Activated CD4-positive, alpha-beta T cell treated with anti-CD3 and anti-CD28 coated beads, Interleukin-2, amount 10 ng/mL, durations not matched to agents 24 days and 14 days (primary cell): ENCODE measurements around the gene CSAD. TPM values are rescaled to one million over a fixed set of nuclear protein-coding genes. Genes with fewer than 3 reads are reported as not detected.

Experiments
- DNase-seq: peaks from one replicate; pipeline ENCODE4 v3.0.0; 2022
- H3K27ac Mint-ChIP-seq: one replicate; pipeline ENCODE4 v1.8.0; 2022; ENCODE audit warnings: mild to moderate bottlenecking, mixed read lengths
- H3K27me3 Mint-ChIP-seq: one replicate; pipeline ENCODE4 v1.8.0; 2022; ENCODE audit warnings: mixed read lengths
- H3K36me3 Mint-ChIP-seq: one replicate; pipeline ENCODE4 v1.8.0; 2022; ENCODE audit warnings: low read depth, mild to moderate bottlenecking, mixed read lengths
- H3K4me1 Mint-ChIP-seq: one replicate; pipeline ENCODE4 v1.8.0; 2021; ENCODE audit warnings: mixed read lengths
- H3K4me3 Mint-ChIP-seq: one replicate; pipeline ENCODE4 v1.8.0; 2022; ENCODE audit warnings: mild to moderate bottlenecking, moderate library complexity, mixed read lengths
- H3K9me3 Mint-ChIP-seq: one replicate; pipeline ENCODE4 v1.8.0; 2021; ENCODE audit warnings: mixed read lengths
- intact Hi-C: fragments of 100-400 bp; cut with micrococcal nuclease; formaldehyde crosslinking; loops from one replicate; pipeline ENCODE4 v1.15.1; 2023
- total RNA-seq: library from RNA; stranded (reverse); gene quantifications from 2 replicates; pipeline ENCODE4 v1.2.3, GENCODE V29; 2022

Gene CSAD
- total RNA-seq, 1 donor from 2014 or later, result 25.6 TPM

DNA sequence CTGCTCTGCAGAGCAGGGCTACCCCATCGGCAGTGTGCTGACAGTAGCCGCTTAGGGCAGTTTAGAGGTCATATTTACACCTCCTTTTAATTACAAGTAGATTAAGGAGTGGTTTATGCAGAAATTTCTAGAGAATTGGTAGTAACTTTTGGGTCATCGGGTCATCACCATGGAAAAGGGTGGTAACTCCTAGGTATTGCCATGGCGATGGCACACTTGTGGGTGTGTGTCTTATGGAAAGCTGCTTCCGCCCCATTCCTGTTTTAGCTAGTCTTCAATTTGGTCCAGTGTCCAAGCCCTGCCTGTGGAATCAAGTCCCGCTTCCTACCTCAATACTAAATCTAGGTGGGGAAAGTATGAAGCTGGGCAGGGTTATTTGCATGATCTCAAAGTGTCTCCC is 29.7 kb downstream of the CSAD start:
- Mint-ChIP-seq H3K9me3 (no peaks in the 10 kb centered on the region), H3K27me3 (peaks cover 4% of the 10 kb centered on the region), H3K4me1 (no peaks in the 10 kb centered on the region), H3K27ac (no peak overlapping the region), H3K4me3 (no peak overlapping the region), H3K36me3 (no peaks in the 10 kb centered on the region)
- DNase-seq, result no peak
- intact Hi-C loops, result no loop called here

DNA sequence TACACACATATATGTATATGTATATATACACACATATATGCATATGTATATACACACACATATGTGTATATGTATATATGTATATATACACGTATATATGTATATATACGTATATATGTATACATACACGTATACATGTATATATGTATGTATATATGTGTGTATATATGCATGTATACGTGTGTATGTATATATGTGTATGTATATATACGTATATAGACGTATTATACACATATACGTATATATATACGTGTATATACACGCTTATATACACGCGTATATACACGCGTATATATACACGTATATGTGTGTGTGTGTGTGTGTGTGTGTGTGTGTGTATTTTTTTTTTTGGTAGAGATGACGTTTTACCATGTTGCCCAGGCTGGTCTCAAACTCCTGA is 33.1 kb downstream of the CSAD start:
- DNase-seq, result no peak
- no peaks in the 10 kb centered on the region for H3K4me1 Mint-ChIP-seq
- no peak overlapping the region for H3K27ac Mint-ChIP-seq
- H3K9me3 Mint-ChIP-seq, result no peaks in the 10 kb centered on the region
- H3K27me3 Mint-ChIP-seq, result peaks cover 9% of the 10 kb centered on the region
- intact Hi-C loops, result no loop called here
- no peaks in the 10 kb centered on the region for H3K36me3 Mint-ChIP-seq
- H3K4me3 Mint-ChIP-seq, result no peak overlapping the region

DNA sequence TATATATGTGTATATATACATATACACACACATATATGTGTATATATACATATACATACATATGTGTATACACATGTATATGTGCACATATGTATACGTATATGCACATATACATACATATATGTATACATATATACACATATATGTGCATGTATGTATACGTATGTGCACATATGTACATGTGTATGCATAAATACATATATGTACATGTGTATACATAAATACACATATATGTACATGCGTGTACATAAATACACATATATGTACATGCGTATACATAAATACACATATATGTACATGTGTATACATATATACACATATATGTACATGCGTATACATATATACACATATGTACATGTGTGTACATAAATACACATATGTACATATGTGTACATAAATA is 33.5 kb downstream of the CSAD start:
- no peaks in the 10 kb centered on the region for H3K9me3 Mint-ChIP-seq
- no peak overlapping the region for H3K4me3 Mint-ChIP-seq
- intact Hi-C loops, result no loop called here
- no peaks in the 10 kb centered on the region for H3K4me1 Mint-ChIP-seq
- no peaks in the 10 kb centered on the region for H3K36me3 Mint-ChIP-seq
- no peak overlapping the region for H3K27ac Mint-ChIP-seq
- peaks cover 9% of the 10 kb centered on the region for H3K27me3 Mint-ChIP-seq
- DNase-seq, result no peak

DNA sequence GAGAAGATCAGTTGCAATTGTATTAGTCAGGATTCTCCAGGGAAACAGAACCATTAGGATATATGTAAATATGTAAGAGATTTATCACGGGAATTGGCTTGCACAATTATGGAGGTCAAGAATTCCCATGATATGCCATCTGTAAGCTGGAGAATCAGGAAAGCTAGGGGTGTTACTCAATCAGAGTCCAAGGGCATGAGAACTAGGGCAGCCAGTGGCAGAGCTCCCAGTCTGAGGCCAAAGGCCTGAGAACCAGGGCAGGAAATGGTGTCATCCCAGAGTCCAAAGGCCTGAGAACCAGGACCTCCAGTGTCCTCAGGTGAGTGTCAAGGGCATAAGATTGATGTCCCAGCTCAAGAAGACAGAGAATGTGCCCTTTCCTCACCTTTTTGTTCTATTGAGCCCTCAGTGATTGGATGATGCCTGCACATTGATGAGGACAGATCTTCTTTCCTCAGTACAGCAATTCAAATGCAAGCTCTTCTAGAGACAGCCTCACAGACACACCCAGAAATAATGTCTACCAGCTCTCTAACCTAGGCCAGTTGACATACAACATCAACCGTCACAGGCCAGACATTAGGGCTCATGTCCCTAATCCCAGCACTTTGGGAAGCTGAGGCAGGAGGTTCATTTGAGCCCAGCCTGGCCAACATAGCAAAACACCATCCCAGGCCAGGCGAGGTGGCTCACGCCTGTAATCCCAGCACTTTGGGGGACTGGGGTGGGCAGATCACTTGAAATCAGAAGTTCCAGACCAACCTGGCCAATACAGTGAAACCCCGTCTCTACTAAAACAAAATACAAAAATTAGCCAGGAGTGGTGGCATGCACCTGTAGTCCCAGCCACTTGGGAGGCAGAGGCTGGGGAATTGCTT is 35.1 kb downstream of the CSAD start:
- Mint-ChIP-seq H3K36me3 (no peaks in the 10 kb centered on the region), H3K4me1 (no peaks in the 10 kb centered on the region), H3K27ac (no peak overlapping the region), H3K4me3 (no peak overlapping the region), H3K27me3 (peaks cover 6% of the 10 kb centered on the region), H3K9me3 (no peaks in the 10 kb centered on the region)
- intact Hi-C loops, result no loop called here
- DNase-seq, result no peak

DNA sequence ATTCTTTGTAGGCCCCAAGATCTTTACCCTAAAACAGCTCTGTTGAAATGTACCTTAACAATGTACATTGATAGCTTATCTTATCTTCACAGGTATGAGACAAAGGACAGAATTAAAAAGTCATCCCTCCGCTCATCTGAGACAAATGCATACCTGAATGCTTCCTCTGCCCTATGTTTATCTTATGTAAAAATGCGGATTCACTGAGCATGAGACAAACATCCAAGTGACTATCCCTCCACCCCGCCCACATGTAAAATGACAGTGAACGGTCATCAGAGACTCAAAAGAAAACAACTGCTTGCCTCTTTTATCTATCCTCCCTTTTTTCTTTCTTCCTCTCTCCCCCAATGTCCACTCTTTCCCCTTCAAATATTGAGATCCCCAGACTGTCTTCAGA is 37.4 kb downstream of the CSAD start:
- no peak overlapping the region for H3K27ac Mint-ChIP-seq
- H3K36me3 Mint-ChIP-seq, result no peaks in the 10 kb centered on the region
- no peaks in the 10 kb centered on the region for H3K4me1 Mint-ChIP-seq
- intact Hi-C loops, result no loop called here
- H3K27me3 Mint-ChIP-seq, result peaks cover 6% of the 10 kb centered on the region
- H3K4me3 Mint-ChIP-seq, result no peak overlapping the region
- no peak for DNase-seq
- no peaks in the 10 kb centered on the region for H3K9me3 Mint-ChIP-seq

DNA sequence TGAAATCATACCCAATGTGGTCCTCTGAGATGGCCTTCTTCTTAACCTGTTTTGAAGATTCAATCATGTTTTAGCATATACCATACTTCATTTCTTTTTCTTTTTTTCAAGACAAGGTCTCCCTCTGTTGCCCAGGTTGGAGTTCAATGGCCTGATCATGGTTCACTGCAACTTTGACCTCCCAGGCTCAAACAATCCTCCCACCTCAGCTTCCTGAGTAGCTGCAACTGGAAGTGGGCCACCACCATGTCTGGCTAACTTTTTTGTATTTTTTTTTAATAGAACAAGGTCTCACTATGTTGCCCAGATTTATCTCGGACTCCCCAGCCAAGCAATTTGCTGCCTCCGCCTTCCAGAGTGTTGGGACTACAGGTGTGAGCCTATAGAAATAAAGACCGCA is 47.0 kb downstream of the CSAD start:
- no peaks in the 10 kb centered on the region for H3K4me1 Mint-ChIP-seq
- no peak overlapping the region for H3K4me3 Mint-ChIP-seq
- intact Hi-C loops, result no loop called here
- peaks cover 10% of the 10 kb centered on the region for H3K27me3 Mint-ChIP-seq
- H3K36me3 Mint-ChIP-seq, result no peaks in the 10 kb centered on the region
- no peak for DNase-seq
- H3K9me3 Mint-ChIP-seq, result no peaks in the 10 kb centered on the region
- H3K27ac Mint-ChIP-seq, result no peak overlapping the region

DNA sequence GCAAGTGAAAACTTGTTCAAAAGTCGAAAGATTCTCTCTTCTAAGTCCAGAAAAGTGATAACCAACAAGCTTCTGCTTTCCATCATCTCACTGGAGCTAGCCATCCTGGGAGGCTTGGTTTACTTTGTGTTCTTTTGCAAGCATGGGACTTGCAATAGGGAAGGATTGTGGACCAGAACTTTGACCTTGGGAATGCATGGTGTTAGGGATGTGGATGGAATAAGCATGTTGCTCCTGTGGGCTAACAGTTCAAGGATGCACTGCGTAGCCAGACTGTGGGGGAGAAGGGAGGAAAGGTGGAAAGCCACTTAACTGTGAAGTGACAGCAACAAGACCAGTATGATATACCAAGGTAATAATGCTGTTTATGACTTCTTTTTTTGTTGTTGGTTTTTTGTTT is 48.9 kb downstream of the CSAD start:
- no peaks in the 10 kb centered on the region for H3K9me3 Mint-ChIP-seq
- H3K36me3 Mint-ChIP-seq, result no peaks in the 10 kb centered on the region
- H3K4me3 Mint-ChIP-seq, result no peak overlapping the region
- H3K4me1 Mint-ChIP-seq, result no peaks in the 10 kb centered on the region
- no peak overlapping the region for H3K27ac Mint-ChIP-seq
- H3K27me3 Mint-ChIP-seq, result peaks cover 14% of the 10 kb centered on the region
- intact Hi-C loops, result no loop called here
- no peak for DNase-seq

DNA sequence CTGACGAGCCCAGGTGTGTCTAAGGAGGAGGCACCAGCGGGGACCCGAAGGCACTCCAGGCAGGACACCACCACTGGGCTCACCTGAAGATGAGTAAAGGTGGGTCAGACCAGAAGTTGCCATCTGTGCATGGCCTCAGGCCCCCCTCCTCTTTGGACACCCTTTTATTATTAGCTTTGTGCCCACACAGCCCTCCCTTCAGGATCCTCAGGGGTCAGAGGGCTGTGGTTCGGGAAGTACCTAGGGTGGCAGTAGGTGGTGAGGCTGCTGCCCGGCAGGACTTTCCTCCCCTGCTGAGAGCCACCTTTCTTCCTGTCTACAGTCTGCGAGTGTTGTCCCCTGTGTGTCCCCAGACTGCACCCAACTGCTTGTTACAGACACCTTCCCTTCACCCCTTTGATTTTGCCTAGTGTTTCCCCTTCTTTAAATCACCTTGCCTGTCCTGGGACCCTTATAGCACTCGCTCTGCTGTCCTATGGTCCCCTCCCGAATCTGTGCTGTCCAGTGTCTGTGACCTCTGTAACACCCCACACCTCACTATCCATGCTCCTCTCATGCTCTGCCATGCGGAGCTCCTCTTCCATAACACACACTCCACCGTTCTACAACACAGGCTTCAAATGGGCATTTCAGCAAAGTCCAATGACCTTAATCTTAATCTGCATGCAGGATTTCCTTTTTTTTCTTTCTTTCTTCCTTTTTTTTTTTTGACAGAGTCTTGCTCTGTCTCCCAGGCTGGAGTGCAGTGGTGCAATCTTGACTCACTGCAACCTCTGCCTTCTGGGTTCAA is 51.8 kb downstream of the CSAD start:
- H3K4me3 Mint-ChIP-seq, result no peak overlapping the region
- no peaks in the 10 kb centered on the region for H3K36me3 Mint-ChIP-seq

DNA sequence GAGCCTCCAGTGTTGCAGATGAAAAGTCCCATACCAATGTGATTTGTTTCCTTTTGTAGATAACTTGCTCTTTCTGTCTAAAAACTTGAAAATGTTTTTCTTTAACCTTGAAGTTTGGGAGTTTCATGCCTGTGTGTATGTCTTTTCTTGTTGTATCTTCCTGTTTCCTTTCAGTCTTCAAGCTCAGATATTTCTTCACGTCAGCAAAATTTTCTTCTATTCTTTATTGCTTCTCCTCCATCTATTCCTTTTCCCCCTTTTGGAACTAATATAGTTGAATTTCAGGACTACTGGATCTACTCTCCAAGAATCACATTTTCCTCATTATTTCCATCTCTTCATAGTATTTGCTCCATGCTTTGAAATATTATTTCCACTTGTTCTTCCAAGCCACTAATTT is 53.6 kb downstream of the CSAD start:
- intact Hi-C loops, result no loop called here
- Mint-ChIP-seq H3K27me3 (peaks cover 14% of the 10 kb centered on the region), H3K9me3 (no peaks in the 10 kb centered on the region), H3K27ac (no peak overlapping the region), H3K4me3 (no peak overlapping the region), H3K4me1 (no peaks in the 10 kb centered on the region), H3K36me3 (no peaks in the 10 kb centered on the region)
- DNase-seq, result no peak

More for the DNA sequence above, 51.8 kb downstream of the CSAD start:
- H3K9me3 Mint-ChIP-seq, result no peaks in the 10 kb centered on the region
- peaks cover 14% of the 10 kb centered on the region for H3K27me3 Mint-ChIP-seq
- no peak overlapping the region for H3K27ac Mint-ChIP-seq
- intact Hi-C loops, result no loop called here
- H3K4me1 Mint-ChIP-seq, result no peaks in the 10 kb centered on the region
- DNase-seq, result no peak

DNA sequence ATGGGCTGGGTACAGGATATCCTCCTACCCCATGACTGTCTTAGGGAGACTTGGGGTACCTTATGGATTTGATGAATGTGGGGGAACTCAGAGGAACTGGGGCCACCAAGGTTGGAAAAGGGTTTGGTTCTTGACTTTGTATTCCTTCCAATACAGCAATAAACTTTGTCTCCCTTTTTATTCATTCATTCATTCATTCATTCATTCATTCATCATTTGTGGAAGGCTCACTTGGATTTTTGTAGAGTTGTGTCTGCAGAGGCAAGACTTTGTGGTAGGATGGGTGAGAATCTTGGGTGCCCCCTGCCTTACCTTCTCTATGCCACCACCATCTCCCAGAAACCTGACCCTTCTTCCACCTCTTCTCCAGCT is 56.4 kb downstream of the CSAD start:
- Mint-ChIP-seq H3K36me3 (no peaks in the 10 kb centered on the region), H3K27me3 (peaks cover 11% of the 10 kb centered on the region), H3K27ac (no peak overlapping the region), H3K9me3 (no peaks in the 10 kb centered on the region), H3K4me3 (no peak overlapping the region), H3K4me1 (no peaks in the 10 kb centered on the region)
- DNase-seq, result no peak
- intact Hi-C loops, result no loop called here

DNA sequence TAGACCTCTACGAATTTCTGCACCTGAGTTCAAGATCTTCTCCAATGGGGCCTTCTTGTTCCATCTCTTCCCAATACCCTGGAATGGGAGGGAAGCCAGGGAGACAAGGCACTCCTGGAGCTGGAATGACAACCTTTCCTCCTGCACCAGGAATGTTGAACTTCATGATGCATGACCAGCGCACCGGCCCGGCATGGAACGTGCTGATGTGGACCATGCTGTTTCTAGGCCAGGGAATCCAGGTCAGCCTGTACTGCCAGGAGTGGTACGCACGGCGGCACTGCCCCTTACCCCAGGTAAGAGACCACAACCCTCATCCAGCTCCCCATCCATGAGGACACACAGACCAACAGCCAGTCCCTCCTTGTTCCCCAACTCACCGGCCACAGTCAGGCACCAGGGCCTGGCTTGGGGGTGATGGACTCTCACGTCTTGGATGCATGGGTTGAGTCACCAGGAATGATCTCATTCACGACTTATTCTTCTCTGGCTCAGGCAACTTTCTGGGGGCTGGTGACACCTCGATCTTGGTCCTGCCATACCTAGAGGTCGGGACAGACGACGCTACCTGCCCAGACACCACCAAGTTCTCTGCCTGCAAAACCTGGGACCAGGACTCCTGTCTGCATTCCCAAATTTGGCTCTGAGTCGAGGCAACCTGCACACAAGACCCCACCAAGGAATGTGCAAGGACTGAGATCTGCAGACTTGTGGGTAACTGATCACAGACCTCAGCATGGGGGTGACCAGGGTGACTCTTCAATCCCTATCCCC is 57.0 kb downstream of the CSAD start:
- intact Hi-C loops, result no loop called here
- Mint-ChIP-seq H3K4me3 (no peak overlapping the region), H3K27ac (no peak overlapping the region), H3K36me3 (no peaks in the 10 kb centered on the region), H3K27me3 (peaks cover 7% of the 10 kb centered on the region), H3K9me3 (no peaks in the 10 kb centered on the region), H3K4me1 (no peaks in the 10 kb centered on the region)
- DNase-seq, result no peak

DNA sequence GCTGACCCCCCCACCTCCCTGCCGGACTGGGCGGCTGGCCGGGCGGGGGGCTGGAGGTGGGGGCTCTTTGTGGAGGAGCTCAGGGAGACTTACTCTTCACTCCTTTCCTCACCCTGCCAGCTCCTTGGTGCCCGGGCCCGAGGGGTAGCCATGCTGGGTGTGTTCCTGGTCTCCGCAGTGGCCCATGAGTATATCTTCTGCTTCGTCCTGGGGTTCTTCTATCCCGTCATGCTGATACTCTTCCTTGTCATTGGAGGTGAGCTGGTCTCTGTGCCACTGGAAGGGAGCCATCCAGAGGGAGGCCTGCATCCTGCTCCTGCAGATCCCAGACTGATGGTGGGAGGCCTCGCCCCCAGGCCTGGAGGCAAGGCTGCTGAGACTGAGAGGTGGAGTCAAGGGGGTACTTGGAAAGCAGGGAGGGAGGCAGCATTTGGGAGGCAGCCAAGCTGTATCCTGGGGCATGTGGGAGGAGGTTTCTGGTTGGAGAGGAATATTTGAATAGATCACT is 57.7 kb downstream of the CSAD start:
- peaks cover 7% of the 10 kb centered on the region for H3K27me3 Mint-ChIP-seq
- H3K27ac Mint-ChIP-seq, result no peak overlapping the region
- DNase-seq, result no peak
- H3K4me1 Mint-ChIP-seq, result no peaks in the 10 kb centered on the region
- H3K9me3 Mint-ChIP-seq, result no peaks in the 10 kb centered on the region
- no peak overlapping the region for H3K4me3 Mint-ChIP-seq
- H3K36me3 Mint-ChIP-seq, result no peaks in the 10 kb centered on the region
- intact Hi-C loops, result no loop called here

DNA sequence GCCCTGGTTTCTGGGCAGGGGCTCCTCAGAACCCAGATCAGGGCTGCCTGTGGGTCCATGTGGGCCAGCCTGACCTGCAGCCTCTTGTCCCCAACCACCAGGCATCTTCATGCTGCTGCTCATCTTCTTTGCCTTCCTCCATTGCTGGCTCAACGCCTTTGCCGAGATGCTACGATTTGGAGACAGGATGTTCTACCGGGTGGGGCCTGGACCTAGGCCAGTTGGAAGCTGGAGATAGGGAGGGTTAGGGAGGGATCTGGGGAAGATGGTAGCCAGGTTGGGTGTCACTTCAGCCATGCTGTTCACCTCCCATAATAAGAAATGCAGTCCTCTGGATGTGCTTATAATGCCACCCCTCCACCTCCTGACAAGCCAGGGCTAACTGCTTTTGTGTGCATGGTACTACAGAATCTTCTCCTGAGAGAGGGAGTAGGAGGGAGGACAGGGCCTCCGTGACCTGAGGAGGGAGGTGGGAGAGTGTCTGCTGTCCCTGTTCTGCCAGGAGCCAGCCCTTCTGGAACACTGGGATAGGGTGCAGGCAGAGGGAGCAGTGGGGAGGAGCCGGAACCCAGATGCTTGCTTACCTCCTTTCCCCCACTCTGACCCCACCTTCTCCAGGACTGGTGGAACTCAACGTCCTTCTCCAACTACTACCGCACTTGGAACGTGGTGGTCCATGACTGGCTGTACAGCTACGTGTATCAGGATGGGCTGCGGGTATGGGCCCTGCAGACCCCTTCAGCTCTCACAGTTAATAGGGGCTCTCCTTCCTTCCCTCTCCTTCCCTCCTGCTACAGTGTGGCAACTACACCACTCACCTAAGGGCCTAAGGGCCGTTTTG is 59.8 kb downstream of the CSAD start:
- H3K27me3 Mint-ChIP-seq, result peaks cover 2% of the 10 kb centered on the region

More for the DNA sequence above, 59.8 kb downstream of the CSAD start:
- H3K9me3 Mint-ChIP-seq, result no peaks in the 10 kb centered on the region
- H3K4me1 Mint-ChIP-seq, result no peaks in the 10 kb centered on the region
- intact Hi-C loops, result no loop called here
- H3K27ac Mint-ChIP-seq, result no peak overlapping the region
- no peak for DNase-seq
- no peaks in the 10 kb centered on the region for H3K36me3 Mint-ChIP-seq
- H3K4me3 Mint-ChIP-seq, result no peak overlapping the region
